Activated gamma-delta T cell (primary cell): Measurements from ENCODE around the gene IPO11.
"Not testable (repeated sequence)": the region's sequence is repeated elsewhere in the genome, so short reads cannot be mapped to it uniquely, and the experiment has no call there.

Experiments used
- DNase-seq: peaks from one replicate; lab custom pipeline; 2025; lab: John Stamatoyannopoulos, UW

The IPO11 gene

DNA sequence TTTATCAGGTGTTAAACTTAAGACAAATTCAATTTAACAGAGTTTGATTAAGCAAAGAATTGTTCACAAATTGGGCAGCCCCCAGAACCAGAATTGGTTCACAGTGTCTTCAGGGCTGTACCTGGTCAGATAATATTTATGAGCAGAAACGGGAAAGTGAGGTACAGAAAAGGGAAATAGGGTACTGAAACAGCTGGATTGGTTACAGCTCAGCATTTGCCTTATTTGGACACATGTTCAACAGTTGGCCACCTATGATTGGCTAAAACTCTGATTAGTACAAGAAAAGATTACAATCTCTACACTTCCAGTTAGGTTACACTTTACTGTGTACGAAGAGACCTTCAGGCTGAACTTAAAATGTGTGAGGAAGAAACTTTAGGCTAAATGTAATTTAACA, 184.8 kb downstream of the IPO11 start:
- DNase-seq: no peak

DNA sequence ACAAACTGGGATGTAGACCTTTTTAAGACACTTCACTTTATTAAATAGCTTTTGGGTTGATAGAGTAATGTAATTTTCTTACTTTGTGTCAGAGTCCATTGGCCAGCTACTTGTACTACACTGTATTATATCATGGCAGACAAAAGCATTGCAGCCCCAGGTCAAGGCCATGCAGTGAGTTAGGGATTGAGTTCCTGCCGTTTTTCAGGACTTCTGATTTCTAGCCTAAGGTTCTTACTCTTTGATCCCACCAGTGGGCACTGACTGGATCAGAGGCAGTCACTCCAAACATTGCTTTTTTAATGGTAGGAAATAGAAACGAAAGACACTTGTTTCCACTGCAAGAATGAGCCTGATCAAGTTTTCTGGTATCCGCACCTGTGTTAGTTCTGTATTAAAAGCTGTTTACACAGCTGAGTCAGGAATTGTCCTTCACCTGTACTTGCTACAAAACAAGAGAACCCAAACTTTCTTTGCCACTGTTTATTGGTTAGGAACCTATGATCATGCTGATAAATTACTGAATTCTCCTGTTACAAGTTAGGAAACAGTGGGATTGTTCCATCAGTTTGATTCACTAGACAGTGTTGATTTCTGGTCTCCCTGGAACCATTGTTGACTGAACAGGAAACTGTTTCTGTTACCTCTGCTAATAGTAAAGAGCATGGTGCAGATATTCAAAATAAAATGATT, 188.1 kb downstream of the IPO11 start:
- DNase-seq: no peak

DNA sequence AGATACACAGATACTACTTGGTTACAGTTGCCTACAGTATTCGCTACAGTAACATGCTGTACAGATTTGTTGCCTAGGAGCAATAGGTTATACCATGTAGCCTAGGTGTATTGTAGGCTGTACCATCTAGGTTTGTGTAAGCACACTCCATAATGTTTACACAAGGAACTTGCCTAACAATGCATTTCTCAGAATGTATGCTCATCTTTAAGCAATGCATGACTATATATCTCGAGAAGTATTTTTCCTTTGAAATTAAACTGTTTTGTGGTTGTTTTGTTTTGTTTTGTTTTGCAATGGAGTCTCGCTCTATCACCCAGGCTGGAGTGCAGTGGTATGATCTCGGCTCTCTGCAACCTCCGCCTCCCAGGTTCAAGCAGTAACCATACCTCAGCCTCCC, 191.4 kb downstream of the IPO11 start:
- DNase-seq: no peak

DNA sequence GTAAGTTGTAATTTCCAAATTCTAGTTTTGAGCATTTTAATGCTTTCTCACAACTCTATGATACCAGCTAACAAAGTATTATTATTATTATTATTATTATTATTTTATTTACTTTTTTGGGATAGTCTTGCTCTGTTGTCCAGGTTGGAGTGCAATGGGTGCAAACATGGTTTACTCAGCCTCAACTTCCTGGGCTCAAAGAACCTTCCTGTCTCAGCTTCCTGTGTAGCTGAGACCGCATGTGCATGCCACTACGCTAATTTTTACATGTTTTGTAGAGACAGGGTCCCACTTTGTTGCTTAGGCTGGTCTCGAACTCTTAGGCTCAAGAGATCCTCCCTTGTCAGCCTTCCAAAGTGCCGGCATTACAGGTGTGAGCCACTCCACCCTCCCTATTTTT, 193.1 kb downstream of the IPO11 start:
- DNase-seq: no peak

DNA sequence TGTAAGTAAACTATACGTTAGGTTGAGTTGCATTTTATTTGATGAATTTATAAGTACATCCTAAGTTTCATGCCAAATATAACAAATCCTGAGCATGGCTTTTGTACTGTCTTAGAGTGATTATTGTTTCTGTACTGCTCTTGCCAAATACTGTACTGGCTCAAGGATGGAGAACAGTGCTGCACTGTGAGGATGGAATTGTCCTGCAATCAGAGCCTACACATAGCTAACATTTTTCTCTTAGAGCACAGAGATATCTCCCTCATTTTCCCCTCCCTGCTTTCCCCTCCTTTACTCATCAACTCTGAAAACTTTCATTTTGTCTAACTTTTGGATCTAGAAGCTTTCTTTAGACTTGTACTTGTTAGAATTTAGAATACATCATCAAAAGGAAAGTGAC, 194.3 kb downstream of the IPO11 start:
- no peak for DNase-seq

DNA sequence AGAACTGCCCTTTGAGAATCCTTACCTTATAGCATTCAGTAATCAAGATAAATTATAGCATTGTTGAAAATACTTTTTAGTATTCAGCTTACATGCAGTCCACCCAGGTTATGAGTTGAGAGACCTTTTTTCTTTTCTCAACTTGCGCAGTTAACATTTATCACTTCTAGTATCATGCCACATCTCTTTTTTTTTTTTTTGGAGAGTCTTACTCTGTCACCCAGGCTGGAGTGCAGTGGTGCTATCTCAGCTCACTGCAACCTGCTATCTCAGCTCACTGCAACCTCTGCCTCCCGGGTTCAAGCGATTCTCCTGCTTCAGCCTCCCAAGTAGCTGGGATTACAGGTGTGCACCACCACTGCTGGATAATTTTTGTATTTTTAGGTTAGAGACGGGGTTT, 195.1 kb downstream of the IPO11 start:
- no peak for DNase-seq

DNA sequence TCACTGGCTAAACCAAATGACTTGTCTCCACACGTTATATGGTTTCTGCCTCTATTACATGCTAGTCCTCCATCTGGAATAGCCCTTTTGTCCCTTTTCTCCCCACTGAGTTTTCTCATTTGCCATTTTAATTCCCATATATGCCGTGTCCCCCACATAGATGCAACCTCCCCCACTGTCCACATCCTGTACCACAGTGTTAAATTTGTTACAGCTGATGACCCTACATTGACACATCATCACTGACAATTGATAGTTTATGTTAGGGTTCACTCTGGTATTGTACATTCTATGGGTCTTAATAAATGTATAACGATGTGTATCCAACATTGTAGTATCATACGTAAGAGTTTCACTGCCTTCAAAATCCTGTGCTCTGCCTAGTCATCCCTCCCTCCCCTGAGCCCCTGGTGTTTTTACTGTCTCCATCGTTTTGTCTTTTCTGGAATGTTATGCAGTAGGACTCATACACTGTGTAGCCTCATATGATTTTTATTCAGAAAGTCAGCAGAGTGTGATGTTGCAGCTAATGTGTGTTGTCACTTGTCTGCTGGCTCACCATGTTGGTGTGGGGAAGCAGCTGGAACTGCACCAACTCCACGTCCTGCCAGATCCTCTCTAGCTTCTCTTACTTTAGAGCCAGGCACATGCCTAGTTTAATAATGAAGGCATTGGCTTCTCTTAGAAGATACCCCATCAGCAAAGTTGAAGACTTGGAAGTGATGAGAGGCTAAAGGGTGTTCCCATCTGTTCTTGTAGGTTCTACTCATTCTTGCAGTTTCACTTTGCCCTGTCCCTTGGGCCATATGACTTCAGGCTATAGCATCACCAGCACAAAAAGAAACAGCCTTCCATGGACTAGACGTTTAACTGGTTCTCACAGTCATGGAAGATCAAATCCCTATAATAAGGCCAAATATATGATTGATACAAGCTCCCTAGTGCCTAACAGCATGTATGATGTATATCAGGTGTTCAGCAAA, 196.3 kb downstream of the IPO11 start:
- no peak for DNase-seq

DNA sequence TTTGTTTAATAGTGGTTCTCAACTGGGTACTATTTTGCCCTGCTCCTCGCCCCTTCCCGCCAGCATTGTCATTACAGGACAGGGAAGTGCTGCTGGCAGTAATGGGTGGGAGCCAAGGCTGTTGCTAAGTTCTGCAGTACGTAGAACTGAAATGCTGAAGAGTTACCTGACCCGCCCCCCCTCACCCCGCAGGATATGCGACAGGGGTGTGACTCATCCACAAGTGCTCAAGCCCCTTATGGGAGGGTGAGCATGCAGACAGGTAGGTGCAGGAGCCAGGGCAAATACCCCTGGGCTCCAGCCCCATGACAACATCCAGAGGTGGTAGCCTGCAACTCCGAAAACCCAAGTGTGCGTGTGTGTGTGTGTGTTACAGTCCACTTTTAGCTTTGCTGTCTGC, 201.8 kb downstream of the IPO11 start:
- no peak for DNase-seq

DNA sequence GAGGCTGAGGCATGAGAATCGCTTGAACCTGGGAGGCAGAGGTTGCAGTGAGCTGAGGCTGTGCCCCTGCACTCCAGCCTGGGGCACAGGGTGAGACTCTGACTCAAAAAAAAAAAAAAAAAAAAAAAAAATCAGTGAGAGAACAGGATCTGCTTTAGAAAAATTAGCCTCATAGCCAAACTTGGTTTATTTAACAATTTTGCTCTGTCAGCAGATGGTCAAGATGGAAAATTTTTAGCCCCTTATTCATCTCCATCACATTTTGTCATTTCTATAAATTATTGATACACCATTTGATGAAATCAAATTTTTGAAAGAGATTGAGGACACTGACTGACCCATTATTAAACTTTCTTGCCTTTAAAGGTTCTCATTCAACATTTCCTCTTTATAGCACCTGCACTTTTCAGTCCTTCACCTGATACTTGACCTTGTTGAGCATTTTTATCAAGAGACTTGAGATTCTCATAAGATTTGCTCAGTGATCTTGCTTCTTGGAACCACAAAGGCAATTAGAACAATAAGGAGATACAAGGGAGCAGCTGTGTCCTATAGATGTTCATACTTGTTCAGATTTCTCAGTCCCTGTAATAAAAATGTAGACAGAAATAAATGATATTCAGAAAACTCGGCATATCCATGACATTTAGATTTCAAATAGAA, 204.2 kb downstream of the IPO11 start:
- no peak for DNase-seq

DNA sequence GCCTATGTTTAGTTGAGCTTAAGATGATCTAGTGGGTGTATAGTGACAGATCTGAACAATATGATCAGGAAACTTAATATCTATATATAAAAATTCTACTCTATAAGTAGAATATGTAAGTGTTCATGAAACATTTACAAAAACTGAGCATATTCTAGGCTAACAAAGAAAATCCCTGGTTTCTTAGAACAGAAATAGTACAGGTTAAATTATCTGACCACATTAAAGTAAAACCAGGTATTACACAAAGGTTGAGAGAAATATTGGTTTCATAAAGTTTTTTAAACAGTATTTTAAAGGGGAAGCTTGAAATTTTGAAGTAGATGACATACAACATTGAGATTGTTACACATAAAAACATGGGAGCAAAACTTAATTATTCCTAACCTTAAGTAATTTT, 205.4 kb downstream of the IPO11 start:
- no peak for DNase-seq

DNA sequence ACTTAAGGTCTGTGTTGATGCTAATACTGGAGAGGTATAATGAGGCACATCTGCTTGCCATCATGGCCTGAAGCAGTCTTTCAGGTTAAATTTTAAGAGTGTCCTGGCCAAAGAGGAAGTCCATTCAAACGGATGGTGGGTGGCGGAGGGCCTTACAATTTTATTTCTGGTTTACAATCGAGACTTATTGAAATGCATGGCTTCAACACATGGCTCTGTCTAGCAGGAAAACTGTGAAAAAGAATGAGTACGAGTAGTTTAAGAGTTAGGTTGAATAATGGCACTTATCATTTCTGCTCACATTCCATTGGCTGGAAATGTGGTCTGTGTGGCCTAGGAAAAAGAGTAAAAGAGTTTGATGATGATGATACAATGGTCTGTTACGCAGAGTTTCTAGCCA, 208.2 kb downstream of the IPO11 start:
- no peak for DNase-seq

DNA sequence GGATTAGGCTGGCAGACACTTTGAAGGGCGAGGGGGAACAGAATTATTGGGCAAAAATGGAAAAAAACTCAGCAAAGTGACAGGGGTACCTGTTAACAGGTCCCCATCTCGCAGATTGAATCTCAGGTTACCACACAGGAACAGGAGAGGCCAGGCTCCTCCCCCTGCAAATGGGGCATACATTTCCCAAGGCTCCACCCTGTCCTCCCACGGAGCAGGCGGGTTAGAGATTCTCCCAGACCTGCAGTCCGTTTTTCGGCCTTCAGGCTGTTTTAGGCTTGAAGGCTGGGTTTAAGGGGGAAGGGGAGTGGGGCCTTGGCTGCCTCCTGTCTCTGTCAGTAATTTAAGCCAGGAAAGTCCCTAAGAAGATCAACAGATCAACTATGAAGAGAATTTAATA, 208.7 kb downstream of the IPO11 start:
- no peak for DNase-seq

DNA sequence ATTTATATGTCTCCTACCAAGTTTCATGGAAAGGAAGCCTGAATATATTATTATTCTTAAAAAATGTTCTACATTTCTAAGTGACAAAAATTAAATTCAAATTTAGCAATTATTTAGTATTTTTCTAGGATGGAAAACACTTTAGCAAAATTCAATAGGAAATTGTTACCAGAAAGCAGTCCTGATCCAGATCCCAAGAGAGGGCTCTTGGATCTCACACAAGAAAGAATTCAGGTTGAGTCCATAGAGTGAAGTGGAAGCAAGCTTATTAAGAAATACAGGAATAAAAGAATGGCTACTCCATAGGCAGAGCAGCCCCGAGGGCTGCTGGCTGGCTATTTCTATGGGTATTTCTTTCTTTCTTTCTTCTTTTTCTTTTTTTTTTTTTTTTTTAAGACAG, 210.7 kb downstream of the IPO11 start:
- no peak for DNase-seq

DNA sequence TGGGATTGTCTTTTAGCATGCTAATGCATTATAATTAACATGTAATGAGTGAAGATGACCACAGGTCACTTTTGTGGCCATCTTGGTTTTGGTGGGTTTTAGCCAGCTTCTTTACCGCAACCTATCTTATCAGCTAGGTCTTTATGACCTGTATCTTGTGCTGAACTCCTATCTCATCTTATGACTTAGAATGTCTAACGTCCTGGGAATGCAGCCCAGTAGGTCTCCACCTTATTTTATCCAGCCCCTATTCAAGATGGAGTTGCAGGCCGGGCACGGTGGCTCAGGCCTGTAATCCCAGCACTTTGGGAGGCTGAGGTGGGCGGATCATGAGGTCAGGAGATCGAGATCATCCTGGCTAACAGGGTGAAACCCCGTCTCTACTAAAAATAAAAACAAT, 211.9 kb downstream of the IPO11 start:
- not testable (repeated sequence) for DNase-seq

DNA sequence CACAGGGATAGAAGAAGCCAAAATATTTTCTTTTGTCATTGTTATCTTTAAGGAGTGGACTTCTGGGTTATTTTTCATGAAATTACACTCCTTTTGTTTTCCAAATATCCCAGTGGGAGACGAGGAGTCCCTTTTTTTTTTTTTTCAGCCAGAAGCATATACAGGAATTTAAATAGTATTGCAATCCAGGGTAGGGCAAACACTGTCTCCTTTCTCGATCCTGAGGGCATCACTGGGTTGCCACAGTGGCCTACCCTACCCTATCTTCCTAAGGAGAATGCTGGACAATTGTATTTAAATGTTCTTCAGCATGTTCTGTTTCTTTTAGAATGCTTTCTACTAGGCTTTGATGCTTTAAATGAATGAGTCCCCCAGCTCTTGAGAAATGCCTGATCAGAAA, 214.0 kb downstream of the IPO11 start:
- DNase-seq: no peak

DNA sequence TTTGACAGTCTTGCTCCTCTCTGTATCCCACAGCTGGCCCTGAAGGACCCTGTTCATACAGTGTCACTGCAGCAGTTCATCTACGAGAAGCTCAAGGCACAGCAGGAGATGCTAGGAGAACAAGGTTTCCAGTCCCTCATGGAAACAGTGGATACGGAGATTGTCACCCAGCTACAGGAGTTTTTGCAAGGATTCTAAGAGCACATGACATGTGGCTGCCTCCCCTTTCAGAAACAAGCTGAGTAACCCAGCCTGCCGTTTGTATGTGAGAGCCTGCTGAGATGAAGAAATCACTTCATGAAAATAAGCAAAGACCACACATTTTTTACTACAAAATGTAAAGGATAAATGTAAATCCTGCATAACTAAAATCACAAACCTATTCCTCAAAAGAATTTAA, 214.6 kb downstream of the IPO11 start:
- DNase-seq: no peak

DNA sequence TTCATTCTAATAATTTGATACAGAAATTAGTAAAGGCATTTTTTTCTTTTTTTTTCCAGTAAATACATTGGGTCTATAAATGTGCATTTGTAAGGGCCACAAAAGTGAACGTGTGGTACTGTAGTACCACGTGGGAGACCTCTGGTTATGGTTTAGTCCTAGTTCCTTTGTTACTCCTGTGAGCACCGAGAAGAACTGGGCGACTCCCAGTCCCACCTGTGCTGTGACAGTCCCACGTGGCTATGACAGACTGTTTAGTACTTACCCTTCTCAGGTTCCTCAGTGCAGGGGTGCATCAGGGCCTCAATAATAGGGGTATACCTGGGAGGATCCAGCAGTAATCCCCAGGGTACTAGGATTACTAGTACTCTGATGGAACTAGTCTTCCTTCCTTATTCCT, 215.3 kb downstream of the IPO11 start:
- no peak for DNase-seq

DNA sequence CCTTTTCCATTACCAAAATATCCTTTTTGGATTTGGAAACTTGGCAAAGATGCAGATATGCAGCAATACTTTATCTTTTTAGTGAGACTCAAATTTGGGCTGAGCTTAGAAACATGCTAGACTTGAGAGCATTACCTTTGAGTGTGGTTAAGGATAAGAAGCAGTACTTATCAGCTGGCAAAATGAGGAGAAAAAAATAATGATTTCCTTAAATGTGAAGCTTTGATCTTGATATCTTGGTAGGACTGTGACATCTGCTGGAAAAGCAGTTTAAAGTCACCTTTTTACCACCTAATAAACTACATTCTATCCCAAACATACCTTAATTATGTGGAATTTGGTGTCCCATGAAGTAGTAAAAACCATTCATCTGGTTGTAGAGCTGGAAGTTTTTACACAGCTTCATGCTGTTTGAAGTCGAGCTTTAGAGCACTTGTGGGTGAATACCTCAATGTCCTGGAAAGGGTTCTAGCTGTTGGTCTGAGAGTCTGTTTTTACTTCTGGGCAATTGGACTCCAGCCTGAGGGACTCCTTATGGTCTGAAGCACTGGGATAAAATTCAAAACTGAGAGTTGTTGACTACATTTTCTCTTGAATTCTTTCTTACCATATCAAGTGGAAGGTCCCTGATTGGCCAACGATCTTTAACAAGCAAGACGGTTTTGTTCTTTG, 219.5 kb downstream of the IPO11 start:
- no peak for DNase-seq

DNA sequence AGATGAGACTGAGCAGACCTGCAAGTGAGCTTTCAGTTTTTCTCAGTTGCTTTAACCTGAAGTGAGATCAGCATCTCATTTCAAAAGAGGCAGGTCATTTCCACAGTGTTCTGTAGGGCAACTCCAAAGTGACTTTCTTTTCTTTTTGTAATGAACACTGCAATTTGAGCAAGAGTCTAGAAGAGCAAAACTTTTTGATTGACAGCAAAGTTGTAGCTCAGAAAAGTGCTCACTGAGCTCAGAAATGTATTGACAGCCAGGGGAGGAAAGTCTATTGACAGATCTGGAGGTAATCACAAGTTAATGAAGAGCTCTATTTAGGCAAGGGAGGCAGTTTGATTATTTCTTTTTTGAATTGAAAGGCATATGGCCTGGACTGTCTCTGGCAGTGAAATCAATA, 220.7 kb downstream of the IPO11 start:
- no peak for DNase-seq

DNA sequence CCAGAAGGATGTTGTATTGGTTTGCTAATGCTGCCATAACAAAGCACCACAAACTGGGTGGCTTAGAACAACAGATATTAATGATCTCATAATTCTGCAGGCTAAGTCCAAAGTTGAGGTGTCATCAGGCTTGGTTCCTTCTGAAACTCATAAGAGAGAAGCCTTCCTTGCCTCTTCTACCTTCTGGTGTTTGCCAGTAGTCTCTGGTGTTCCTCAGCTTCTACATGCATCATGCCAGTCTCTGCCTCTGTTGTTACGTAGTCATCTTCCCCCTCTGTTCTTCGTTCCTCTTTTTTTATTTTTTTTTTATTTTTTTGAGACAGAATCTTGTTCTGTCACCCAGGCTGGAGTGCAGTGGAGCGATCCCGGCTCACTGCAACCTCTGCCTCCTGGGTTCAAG, 227.9 kb downstream of the IPO11 start:
- DNase-seq: no peak

DNA sequence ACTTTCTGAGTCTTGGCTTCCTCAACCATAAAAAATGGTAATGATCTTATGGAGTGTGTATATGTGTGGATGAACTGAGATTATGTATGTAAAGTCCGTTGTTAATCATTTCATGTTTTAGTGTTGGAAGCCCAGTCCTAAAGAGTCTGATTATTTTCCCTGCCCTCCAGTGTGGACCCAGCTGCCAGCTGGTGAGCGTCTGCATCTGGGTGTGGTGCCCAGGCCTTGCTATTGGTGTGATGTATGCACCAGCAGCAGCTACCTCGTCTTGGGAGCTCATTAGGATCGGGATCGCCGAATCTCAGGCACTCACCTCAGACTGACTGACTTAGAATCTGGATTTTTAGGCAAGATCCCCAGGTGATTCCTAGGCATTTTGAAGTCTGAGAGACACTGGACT, 229.9 kb downstream of the IPO11 start:
- DNase-seq: no peak
